Activated T-helper 2 cell treated with anti-CD3 and anti-CD28 coated beads, Interferon-gamma antibody, Interleukin-2, Interleukin-4, amounts not matched to agents 10 μg/mL and 5 μg/mL and 100 μg/mL, durations not matched to agents 14 hours and 24 hours and 36 hours (primary cell): ENCODE results near the gene HBA1. TPM values are rescaled to one million over a fixed set of nuclear protein-coding genes. Genes with fewer than 3 reads are reported as not detected.
"Not testable (repeated sequence)": the region's sequence is repeated elsewhere in the genome, so short reads cannot be mapped to it uniquely, and the experiment has no call there.

Experiments
- DNase-seq: peaks from one replicate; pipeline ENCODE4 v3.0.0; 2021; ENCODE audit warnings: low spot score
- H3K27ac Mint-ChIP-seq: one replicate; pipeline ENCODE4 v1.8.0; 2021; ENCODE audit warnings: mixed read lengths
- H3K27me3 Mint-ChIP-seq: one replicate; pipeline ENCODE4 v1.8.0; 2021; ENCODE audit warnings: low read depth, mixed read lengths
- H3K36me3 Mint-ChIP-seq: one replicate; pipeline ENCODE4 v1.8.0; 2021; ENCODE audit warnings: low read depth, mixed read lengths
- H3K4me1 Mint-ChIP-seq: one replicate; pipeline ENCODE4 v1.8.0; 2021; ENCODE audit warnings: low read depth, mixed read lengths
- H3K4me3 Mint-ChIP-seq: one replicate; pipeline ENCODE4 v1.8.0; 2021; ENCODE audit warnings: low read depth, mild to moderate bottlenecking, moderate library complexity, mixed read lengths
- H3K9me3 Mint-ChIP-seq: one replicate; pipeline ENCODE4 v1.8.0; 2021; ENCODE audit warnings: mixed read lengths
- intact Hi-C: fragments of 100-400 bp; cut with micrococcal nuclease; formaldehyde crosslinking; loops from one replicate; pipeline ENCODE4 v1.15.1; 2023
- total RNA-seq: library from RNA; stranded (reverse); gene quantifications from 2 replicates; pipeline ENCODE4 v1.2.3, GENCODE V29; 2022

The HBA1 gene
- total RNA-seq: 0.55 TPM in 1 of 2 replicates, not detected in the other

DNA sequence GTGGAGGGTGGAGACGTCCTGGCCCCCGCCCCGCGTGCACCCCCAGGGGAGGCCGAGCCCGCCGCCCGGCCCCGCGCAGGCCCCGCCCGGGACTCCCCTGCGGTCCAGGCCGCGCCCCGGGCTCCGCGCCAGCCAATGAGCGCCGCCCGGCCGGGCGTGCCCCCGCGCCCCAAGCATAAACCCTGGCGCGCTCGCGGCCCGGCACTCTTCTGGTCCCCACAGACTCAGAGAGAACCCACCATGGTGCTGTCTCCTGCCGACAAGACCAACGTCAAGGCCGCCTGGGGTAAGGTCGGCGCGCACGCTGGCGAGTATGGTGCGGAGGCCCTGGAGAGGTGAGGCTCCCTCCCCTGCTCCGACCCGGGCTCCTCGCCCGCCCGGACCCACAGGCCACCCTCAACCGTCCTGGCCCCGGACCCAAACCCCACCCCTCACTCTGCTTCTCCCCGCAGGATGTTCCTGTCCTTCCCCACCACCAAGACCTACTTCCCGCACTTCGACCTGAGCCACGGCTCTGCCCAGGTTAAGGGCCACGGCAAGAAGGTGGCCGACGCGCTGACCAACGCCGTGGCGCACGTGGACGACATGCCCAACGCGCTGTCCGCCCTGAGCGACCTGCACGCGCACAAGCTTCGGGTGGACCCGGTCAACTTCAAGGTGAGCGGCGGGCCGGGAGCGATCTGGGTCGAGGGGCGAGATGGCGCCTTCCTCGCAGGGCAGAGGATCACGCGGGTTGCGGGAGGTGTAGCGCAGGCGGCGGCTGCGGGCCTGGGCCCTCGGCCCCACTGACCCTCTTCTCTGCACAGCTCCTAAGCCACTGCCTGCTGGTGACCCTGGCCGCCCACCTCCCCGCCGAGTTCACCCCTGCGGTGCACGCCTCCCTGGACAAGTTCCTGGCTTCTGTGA, at the start of gene HBA1:
Gene HBA1, plus strand, starts transcription at position 204 of the 906 bp plus-strand sequence. Its CDS starts 37 bp downstream, at position 241.
- H3K27ac Mint-ChIP-seq, H3K4me1 Mint-ChIP-seq, H3K9me3 Mint-ChIP-seq, intact Hi-C loops, DNase-seq, H3K36me3 Mint-ChIP-seq: not testable (repeated sequence)
- H3K4me3 Mint-ChIP-seq: peak within 1 kb of the TSS; percentile 17
- H3K27me3 Mint-ChIP-seq: peaks cover 51% of the 10 kb centered on the region

GRCh38 chr16:129075-129474, 47.4 kb upstream of the HBA1 start:
- Mint-ChIP-seq H3K27ac (no peak overlapping the region), H3K36me3 (peaks cover 6% of the 10 kb centered on the region), H3K9me3 (no peaks in the 10 kb centered on the region), H3K4me1 (peaks cover 17% of the 10 kb centered on the region), H3K27me3 (no peaks in the 10 kb centered on the region), H3K4me3 (no peak overlapping the region)
- intact Hi-C loops: no loop called here
- DNase-seq: no peak

GRCh38 chr16:130533-131173, 45.8 kb upstream of the HBA1 start:
- H3K36me3 Mint-ChIP-seq: peaks cover 5% of the 10 kb centered on the region
- no peak overlapping the region for H3K4me3 Mint-ChIP-seq
- peaks cover 18% of the 10 kb centered on the region for H3K4me1 Mint-ChIP-seq
- H3K27me3 Mint-ChIP-seq: no peaks in the 10 kb centered on the region
- DNase-seq: no peak
- no peaks in the 10 kb centered on the region for H3K9me3 Mint-ChIP-seq
- intact Hi-C loops: no loop called here
- no peak overlapping the region for H3K27ac Mint-ChIP-seq

DNA sequence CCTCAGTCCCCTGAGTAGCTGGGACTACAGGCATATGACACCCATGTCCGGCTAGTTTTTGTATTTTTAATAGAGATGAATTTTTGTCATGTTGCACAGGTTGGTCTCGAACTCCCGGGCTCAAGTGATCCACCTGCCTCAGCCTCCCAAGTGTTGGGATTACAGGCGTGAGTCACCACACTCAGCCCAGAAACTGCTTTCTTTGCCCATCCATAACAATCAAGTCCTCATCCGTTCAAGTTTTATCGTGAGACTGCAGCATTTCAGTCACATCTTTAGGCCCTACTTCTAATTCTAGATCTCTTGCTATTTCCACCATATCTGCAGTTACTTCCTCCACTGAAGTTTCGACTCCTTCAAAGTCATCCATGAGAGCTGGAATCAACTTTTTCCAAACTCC, 44.4 kb upstream of the HBA1 start:
- Mint-ChIP-seq H3K27me3 (no peaks in the 10 kb centered on the region), H3K4me1 (peaks cover 24% of the 10 kb centered on the region), H3K36me3 (peaks cover 9% of the 10 kb centered on the region), H3K4me3 (no peak overlapping the region), H3K27ac (peak overlapping the region; percentile 2), H3K9me3 (no peaks in the 10 kb centered on the region)
- no peak for DNase-seq
- intact Hi-C loops: no loop called here

- intact Hi-C loops: no loop called here
- no peak for DNase-seq
- H3K27ac Mint-ChIP-seq: no peak overlapping the region
- H3K4me1 Mint-ChIP-seq: peaks cover 24% of the 10 kb centered on the region
- peaks cover 9% of the 10 kb centered on the region for H3K36me3 Mint-ChIP-seq
- no peaks in the 10 kb centered on the region for H3K9me3 Mint-ChIP-seq
- H3K4me3 Mint-ChIP-seq: no peak overlapping the region
- H3K27me3 Mint-ChIP-seq: no peaks in the 10 kb centered on the region
These were observed 42.8 kb upstream of the HBA1 start for GRCh38 chr16:133716-134115.

DNA sequence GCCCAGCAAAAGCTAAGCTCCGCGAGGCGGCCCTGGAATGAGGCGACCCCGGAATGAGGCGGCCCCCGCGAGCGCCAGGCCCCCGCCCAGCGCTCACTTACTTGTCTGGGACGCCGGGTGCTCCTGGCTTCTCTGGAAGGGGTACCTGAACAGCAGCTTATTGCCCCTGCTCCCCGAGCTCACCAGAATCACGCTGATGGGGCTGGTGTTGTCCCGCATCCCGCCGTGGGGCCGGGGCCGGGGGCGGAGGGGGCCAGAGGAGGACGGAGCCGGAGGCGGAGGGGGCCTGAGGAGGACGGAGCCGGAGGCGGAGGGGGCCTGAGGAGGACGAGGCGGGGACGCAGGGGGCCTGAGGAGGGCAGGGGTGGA, 38.4 kb upstream of the HBA1 start:
- H3K27me3 Mint-ChIP-seq: no peaks in the 10 kb centered on the region
- peak; percentile 12 for DNase-seq
- peak overlapping the region; percentile 71 for H3K27ac Mint-ChIP-seq
- intact Hi-C loops: no loop called here
- H3K4me1 Mint-ChIP-seq: peaks cover 11% of the 10 kb centered on the region
- H3K4me3 Mint-ChIP-seq: peak overlapping the region; percentile 83
- H3K9me3 Mint-ChIP-seq: no peaks in the 10 kb centered on the region
- H3K36me3 Mint-ChIP-seq: peaks cover 9% of the 10 kb centered on the region

DNA sequence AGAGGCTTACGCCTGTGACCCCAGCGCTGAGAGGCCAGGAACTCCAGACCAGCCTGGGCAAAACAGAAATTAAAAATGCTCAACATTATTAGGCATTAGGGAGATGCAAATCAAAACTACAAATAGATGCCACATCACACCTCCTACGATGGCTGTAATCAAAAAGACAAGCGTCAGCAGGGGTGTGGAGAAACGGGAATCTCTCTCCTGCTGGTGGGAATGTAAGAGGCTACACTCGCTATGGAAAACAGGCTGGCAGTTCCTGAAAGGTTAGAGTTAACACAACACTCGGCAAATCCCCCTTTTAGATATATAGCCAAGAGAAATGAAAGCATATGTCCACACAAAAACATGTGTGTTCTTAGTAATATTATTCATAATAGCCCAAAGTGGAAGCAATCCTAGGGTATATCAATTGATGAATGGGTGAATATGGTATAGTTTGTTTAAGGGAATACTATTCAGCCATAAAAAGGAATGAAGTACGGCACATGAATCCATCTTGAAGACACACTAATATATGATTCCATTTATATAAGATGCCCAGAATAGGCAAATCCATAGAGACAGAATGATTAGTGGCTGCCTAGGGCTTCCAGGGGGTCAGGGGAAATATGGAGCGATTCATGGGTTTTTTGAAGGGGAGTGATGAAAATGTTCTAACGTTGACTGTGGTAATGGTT, 36.2 kb upstream of the HBA1 start:
- Mint-ChIP-seq H3K4me3 (peak overlapping the region; percentile 64), H3K9me3 (no peaks in the 10 kb centered on the region)

GRCh38 chr16:142405-142967, 34.0 kb upstream of the HBA1 start:
- H3K4me3 Mint-ChIP-seq: no peak overlapping the region
- DNase-seq: no peak
- H3K9me3 Mint-ChIP-seq: no peaks in the 10 kb centered on the region
- H3K36me3 Mint-ChIP-seq: no peaks in the 10 kb centered on the region
- no peaks in the 10 kb centered on the region for H3K27me3 Mint-ChIP-seq
- H3K27ac Mint-ChIP-seq: no peak overlapping the region
- intact Hi-C loops: no loop called here
- H3K4me1 Mint-ChIP-seq: no peaks in the 10 kb centered on the region

More for the DNA sequence above, 36.2 kb upstream of the HBA1 start:
- H3K27me3 Mint-ChIP-seq: no peaks in the 10 kb centered on the region
- H3K36me3 Mint-ChIP-seq: peaks cover 6% of the 10 kb centered on the region
- DNase-seq: no peak
- peaks cover 7% of the 10 kb centered on the region for H3K4me1 Mint-ChIP-seq
- intact Hi-C loops: no loop called here
- no peak overlapping the region for H3K27ac Mint-ChIP-seq

DNA sequence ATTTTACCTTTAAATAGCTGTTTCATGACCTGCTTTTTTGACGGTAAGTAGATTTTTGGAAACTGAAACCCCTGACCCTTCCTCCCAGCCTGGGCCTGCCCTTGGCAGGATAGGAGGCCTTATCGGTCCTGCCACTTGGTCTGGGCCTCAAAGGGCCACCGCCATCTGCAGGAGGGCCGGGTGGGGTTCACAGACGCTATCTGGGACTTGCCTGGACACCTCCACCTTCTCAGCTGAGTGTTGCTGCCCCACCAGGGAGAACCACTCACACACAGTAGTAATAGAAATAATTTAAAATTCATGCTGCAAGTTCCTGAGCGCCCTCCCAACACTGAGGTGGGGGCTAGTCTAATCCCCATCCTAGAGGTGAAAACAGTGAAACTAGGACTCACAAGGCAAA, 33.4 kb upstream of the HBA1 start:
- Mint-ChIP-seq H3K27me3 (no peaks in the 10 kb centered on the region), H3K36me3 (no peaks in the 10 kb centered on the region), H3K4me3 (no peak overlapping the region), H3K27ac (no peak overlapping the region), H3K4me1 (no peaks in the 10 kb centered on the region), H3K9me3 (no peaks in the 10 kb centered on the region)
- intact Hi-C loops: no loop called here
- no peak for DNase-seq

- intact Hi-C loops: no loop called here
- H3K9me3 Mint-ChIP-seq: no peaks in the 10 kb centered on the region
- no peaks in the 10 kb centered on the region for H3K27me3 Mint-ChIP-seq
- H3K36me3 Mint-ChIP-seq: no peaks in the 10 kb centered on the region
- no peaks in the 10 kb centered on the region for H3K4me1 Mint-ChIP-seq
- H3K27ac Mint-ChIP-seq: no peak overlapping the region
- DNase-seq: no peak
- no peak overlapping the region for H3K4me3 Mint-ChIP-seq
These were observed 33.0 kb upstream of the HBA1 start for GRCh38 chr16:143456-143855.

- DNase-seq: no peak
- Mint-ChIP-seq H3K4me3 (no peak overlapping the region), H3K4me1 (no peaks in the 10 kb centered on the region), H3K9me3 (no peaks in the 10 kb centered on the region), H3K27ac (no peak overlapping the region), H3K36me3 (no peaks in the 10 kb centered on the region), H3K27me3 (peaks cover 11% of the 10 kb centered on the region)
- intact Hi-C loops: no loop called here
These were observed 31.7 kb upstream of the HBA1 start for GRCh38 chr16:144797-145252.

GRCh38 chr16:146646-147045, 29.8 kb upstream of the HBA1 start:
- H3K27ac Mint-ChIP-seq: no peak overlapping the region
- intact Hi-C loops: no loop called here
- no peaks in the 10 kb centered on the region for H3K36me3 Mint-ChIP-seq
- no peak for DNase-seq
- H3K4me3 Mint-ChIP-seq: no peak overlapping the region
- no peaks in the 10 kb centered on the region for H3K9me3 Mint-ChIP-seq
- no peaks in the 10 kb centered on the region for H3K4me1 Mint-ChIP-seq
- H3K27me3 Mint-ChIP-seq: peaks cover 20% of the 10 kb centered on the region
